GM12892 (cell line): Measurements from ENCODE around the gene CHRDL2.

Experiments used
- DNase-seq: peaks from one replicate; pipeline ENCODE4 v3.0.0; 2011; ENCODE audit not compliant: insufficient read length
- FAIRE-seq: peaks from 2 replicates; lab custom pipeline; 2011; peaks lifted over from hg19 to GRCh38; lab: Jason Lieb, UNC
- POLR2A ChIP-seq: IDR thresholded peaks from 2 replicates; pipeline ENCODE4 v1.6.1; 2011; ENCODE audit warnings: low read depth, low read length, control low read depth
- POLR2AphosphoS5 ChIP-seq: IDR thresholded peaks from 2 replicates; pipeline ENCODE4 v1.6.1; 2011; ENCODE audit warnings: low read depth, low read length, control low read depth
- TAF1 ChIP-seq: IDR thresholded peaks from 2 replicates; pipeline ENCODE4 v1.6.1; 2011; ENCODE audit warnings: low read depth, mild to moderate bottlenecking, control low read depth, low read length, borderline replicate concordance

The CHRDL2 gene

DNA sequence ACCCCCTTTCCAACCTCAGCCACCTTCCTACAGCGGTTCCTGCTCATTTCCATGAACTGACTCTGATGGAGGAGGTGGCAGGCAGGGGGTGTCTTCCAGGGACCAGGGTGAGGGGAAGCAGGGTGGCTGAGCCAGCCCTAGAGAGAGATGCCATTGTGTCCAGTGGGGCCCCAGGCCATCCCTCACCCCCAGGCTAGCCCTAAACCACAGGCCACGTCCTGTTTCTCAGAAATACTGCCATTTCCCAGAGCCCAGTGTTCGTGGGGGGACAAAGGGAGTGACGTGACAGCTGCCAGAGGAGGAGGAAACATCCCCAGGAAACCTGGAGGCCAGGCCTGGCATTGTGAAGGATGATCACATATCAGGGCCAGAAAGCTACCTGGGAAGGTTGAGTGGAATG, 39.5 kb downstream of the CHRDL2 start:
- TF ChIP-seq POLR2A (no peak), TAF1 (no peak), POLR2AphosphoS5 (no peak)
- no peak for DNase-seq
- no peak for FAIRE-seq

DNA sequence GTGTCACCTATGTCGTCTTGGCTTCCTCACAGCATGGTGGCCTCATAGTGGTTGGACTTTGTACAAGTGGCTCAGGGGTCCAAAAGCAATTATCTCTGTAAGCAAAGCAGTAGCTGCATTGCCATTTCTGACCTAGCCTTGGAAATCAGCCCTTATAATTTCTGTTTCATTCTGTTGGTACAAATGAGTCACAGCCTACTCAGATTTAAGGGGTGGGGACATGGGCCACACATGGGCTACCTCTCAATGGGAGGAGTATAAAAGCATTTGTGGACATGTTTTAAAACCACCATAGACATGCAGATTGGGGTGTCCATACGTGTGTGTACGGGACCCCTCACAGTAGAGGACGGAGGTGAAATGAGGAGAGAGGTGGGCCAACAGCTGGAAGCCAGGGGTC, 41.6 kb downstream of the CHRDL2 start:
- TF ChIP-seq TAF1 = no peak
- TF ChIP-seq POLR2AphosphoS5 = no peak
- no peak for TF ChIP-seq POLR2A
- DNase-seq (no peak), FAIRE-seq (no peak)

GRCh38 chr11:74687237-74688023, 43.8 kb downstream of the CHRDL2 start:
- TF ChIP-seq POLR2A (no peak), TAF1 (no peak), POLR2AphosphoS5 (no peak)
- FAIRE-seq = no peak
- no peak for DNase-seq

DNA sequence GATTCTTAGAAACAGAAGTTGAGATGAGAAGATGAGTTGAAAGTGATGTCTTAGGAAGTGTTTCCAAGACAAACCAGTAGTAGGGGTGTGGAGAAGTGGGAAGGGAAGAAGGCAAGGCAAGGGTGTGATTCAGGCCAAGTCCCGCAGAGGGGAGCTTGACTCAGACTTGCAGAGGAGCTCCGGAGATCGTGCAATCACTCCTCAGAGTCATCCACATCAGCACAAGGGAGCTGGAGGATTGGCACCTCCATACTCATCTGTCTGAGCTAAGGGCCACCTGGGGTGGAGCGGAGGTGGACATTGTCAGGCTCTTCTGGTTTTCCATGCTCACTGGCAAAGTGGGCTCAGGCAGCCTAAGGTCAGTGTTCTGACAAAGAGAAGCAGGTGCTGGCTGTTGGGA, 44.4 kb downstream of the CHRDL2 start:
- FAIRE-seq = no peak
- TF ChIP-seq TAF1 (no peak), POLR2A (no peak), POLR2AphosphoS5 (no peak)
- no peak for DNase-seq

DNA sequence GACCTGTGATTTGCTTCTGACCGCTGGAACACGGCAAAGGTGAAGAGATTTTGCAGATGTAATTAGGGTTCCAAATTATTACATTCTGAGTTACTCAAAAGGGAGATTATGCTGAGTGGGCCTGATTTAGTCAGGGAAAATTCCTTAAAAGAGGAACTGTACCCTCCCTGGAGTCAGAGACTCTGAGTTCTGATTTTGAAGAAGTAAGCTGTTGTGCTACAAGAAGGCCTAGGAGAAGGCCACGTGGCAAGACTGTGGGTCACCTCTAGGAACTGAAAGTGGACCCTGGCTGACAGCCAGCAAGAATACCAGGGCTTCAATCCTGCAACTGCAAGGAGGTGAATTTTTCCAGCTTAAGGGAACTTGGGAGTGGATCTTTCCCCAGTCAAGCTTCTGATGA, 45.3 kb downstream of the CHRDL2 start:
- TF ChIP-seq POLR2AphosphoS5 (no peak), TAF1 (no peak), POLR2A (no peak)
- FAIRE-seq = no peak
- DNase-seq = no peak

DNA sequence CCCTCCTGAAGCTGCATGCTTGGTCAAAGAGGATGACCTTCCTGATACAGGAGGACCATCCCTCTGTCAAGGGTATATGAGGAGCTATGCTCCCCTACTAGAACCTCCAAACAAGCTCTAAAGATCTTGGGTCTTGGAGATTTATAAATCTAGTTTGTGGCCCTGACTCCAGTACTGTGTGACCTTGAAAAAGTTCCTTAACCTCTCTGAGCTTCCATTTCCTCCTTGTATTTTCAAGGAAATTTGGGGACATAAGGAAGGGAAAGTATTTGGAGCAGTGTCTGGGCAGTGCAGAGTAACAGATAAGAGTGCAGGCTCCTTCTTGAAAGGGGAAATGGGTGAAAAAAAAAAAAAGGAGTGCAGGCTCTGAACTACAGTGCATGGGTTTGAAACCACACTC, 45.9 kb downstream of the CHRDL2 start:
- DNase-seq (no peak), FAIRE-seq (no peak)
- TF ChIP-seq POLR2AphosphoS5 (no peak), POLR2A (no peak), TAF1 (no peak)

DNA sequence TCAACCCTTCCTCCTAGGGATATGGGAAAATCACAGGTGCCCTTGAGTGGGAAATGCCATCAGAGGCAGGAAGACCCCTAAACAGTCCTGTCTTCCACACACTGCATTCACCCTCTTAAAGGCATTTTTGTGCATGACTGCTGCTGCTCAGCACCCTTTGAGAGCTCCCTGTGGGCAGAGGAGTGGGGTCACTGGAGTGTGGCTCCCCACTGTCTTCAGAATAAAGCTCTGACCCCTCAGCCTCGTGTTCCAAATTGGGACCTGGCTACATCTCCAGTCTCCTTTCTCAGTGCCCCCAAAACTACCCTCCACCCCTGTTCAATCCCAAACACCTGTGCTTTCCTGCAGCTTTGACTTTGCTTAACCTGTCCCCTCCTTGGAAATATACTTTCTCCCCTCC, 46.6 kb downstream of the CHRDL2 start:
- FAIRE-seq = peak; percentile 5

GRCh38 chr11:74683941-74684481, 47.2 kb downstream of the CHRDL2 start:
- no peak for DNase-seq
- FAIRE-seq = no peak
- TF ChIP-seq TAF1 (no peak), POLR2A (no peak)

More for the DNA sequence above, 46.6 kb downstream of the CHRDL2 start:
- no peak for DNase-seq
- TF ChIP-seq POLR2AphosphoS5 = no peak
- TF ChIP-seq POLR2A = no peak
- TF ChIP-seq TAF1 = no peak

- TF ChIP-seq POLR2A (no peak), TAF1 (no peak), POLR2AphosphoS5 (no peak)
- DNase-seq (no peak), FAIRE-seq (no peak)
Measured at GRCh38 chr11:74683279-74683871, 47.9 kb downstream of the CHRDL2 start.

DNA sequence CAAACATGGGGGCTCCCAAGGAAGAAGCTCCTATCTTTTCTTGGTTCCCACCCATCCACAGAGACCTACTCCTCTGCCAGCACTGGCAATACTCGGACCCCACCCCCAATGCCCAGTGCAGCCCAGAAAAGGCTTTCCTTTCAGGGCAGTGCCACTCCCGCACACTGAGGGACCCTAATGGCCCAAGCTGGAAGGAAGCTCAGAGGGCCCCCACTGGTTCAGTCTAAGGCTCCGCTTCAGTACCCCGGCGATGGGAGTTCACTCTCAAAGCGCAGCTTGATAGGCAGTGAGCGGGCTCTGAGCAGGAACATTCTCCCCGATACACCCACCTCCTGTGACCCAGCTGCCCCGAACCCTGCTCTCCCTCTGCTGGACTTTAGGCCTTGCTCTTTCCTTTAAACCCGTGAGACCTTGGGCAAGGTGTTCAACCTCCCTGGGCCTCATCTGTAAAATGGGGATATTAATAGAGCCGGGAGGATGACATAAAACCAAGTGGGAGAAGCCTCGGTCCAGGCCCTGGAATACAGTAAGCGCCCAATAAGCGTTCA, 48.4 kb downstream of the CHRDL2 start:
- FAIRE-seq = no peak
- DNase-seq = no peak
- no peak for TF ChIP-seq POLR2A
- TF ChIP-seq POLR2AphosphoS5 = no peak
- no peak for TF ChIP-seq TAF1

DNA sequence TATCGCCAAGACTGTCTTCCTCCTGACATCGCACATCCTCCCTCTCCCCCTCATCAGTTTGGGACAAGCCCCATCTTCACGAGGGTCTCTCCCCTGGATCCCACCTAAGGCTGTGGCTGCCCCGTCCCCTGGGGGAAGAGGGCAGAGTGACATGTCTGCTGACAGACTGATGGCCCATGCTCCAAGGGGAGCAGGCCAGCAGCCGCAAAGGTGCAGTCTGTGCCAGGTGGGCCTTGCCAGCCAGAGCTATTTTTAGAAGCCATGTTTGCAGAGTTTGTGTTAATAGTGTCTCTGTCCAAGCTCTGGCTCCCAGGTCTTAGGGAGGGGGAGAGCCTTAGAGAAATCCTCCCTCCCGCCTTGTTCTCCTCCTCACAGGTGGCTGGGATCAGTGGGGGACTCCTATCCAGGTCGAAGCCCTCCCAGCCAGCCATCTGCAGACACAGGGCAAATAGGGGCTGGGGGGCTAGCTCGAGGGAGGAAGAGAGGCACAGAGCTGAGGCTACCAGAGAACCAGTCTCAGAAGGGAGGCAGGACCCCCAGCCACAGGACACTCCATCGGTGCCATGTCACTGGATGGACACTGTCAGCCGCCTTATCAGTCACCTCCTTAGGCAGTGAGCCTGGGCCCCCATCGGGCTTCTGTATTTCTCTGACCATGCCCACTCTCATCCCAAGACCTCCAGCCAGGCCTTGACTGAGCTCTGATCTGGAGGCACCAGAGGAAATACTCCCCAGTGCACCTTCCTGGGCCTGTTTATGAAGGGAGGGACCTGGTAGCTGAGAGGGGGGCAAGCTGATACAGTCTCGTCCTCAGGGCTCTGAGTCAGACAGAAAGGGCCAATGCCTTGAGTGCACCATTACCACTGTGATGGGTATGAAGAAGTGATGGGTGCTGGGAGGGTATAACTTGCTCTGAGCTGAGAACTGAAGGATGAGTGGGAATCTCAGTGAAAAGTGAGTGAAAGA, 49.3 kb downstream of the CHRDL2 start:
- FAIRE-seq (no peak), DNase-seq (no peak)

More for the DNA sequence above, 49.3 kb downstream of the CHRDL2 start:
- TF ChIP-seq POLR2AphosphoS5 (no peak), POLR2A (no peak), TAF1 (no peak)
